ENCODE data around the gene SLC26A8. TPM values are rescaled to one million over a fixed set of nuclear protein-coding genes. Genes with fewer than 3 reads are reported as not detected.
"Not testable (repeated sequence)": the region's sequence is repeated elsewhere in the genome, so short reads cannot be mapped to it uniquely, and the experiment has no call there.

Gene SLC26A8
- total and polyA plus RNA-seq, 3 experiments from 2014 or later: not detected

GRCh38 chr6:35988047-35988446 lies 36.4 kb downstream of the SLC26A8 start:
- peaks cover 4 to 10% of the 10 kb centered on the region in 2 donors for H3K27me3 Mint-ChIP-seq
- H3K4me1 ChIP-seq (ENCODE audit: insufficient read depth, low read length); H3K36me3 Mint-ChIP-seq; H3K27ac Mint-ChIP-seq; H3K9me3 ChIP-seq (ENCODE audit: low read length); H3K9me3 Mint-ChIP-seq; H3K4me1 Mint-ChIP-seq; DNase-seq; POLR2A ChIA-PET; H3K27me3 ChIP-seq (ENCODE audit: insufficient read depth, low read length, poor library complexity, severe bottlenecking); H3K4me3 Mint-ChIP-seq; H3K36me3 ChIP-seq (ENCODE audit: insufficient read depth, low read length); H3K4me3 ChIP-seq (ENCODE audit: low read length); H3K27ac ChIP-seq (ENCODE audit: low read depth, low read length); CTCF ChIA-PET: not testable (repeated sequence)

- Histone ChIP-seq H3K4me1 (ENCODE audit: insufficient read depth, low read length) (no peaks in the 10 kb centered on the region), H3K4me3 (ENCODE audit: low read length) (no peak overlapping the region), H3K9me3 (ENCODE audit: low read length) (no peaks in the 10 kb centered on the region), H3K36me3 (ENCODE audit: insufficient read depth, low read length) (no peaks in the 10 kb centered on the region), H3K27me3 (ENCODE audit: insufficient read depth, low read length, poor library complexity, severe bottlenecking) (no peaks in the 10 kb centered on the region), H3K27ac (ENCODE audit: low read depth, low read length) (no peak overlapping the region)
- CTCF ChIA-PET: no interaction called here
- peaks cover 0 to 2% (median 0%) of the 10 kb centered on the region in 5 donors for H3K9me3 Mint-ChIP-seq
- no peak overlapping the region for H3K4me3 Mint-ChIP-seq
- POLR2A ChIA-PET: no interaction called here
- no peak overlapping the region for H3K27ac Mint-ChIP-seq
- DNase-seq: no peak
- peaks cover 4 to 15% of the 10 kb centered on the region in 2 donors for H3K27me3 Mint-ChIP-seq
- H3K4me1 Mint-ChIP-seq: no peaks in the 10 kb centered on the region
- H3K36me3 Mint-ChIP-seq: peaks cover 0 to 3% (median 2%) of the 10 kb centered on the region in 3 donors
Measured at GRCh38 chr6:35984701-35985100, 39.7 kb downstream of the SLC26A8 start.

- Mint-ChIP-seq H3K4me1 (no peaks in the 10 kb centered on the region), H3K27me3 (peaks cover 5 to 18% of the 10 kb centered on the region in 2 donors), H3K27ac (no peak overlapping the region), H3K4me3 (no peak overlapping the region), H3K9me3 (peaks cover 0 to 2% (median 0%) of the 10 kb centered on the region in 5 donors), H3K36me3 (no peaks in the 10 kb centered on the region)
- no peaks in the 10 kb centered on the region for H3K27me3 ChIP-seq (ENCODE audit: insufficient read depth, low read length, poor library complexity, severe bottlenecking)
- H3K9me3 ChIP-seq (ENCODE audit: low read length): no peaks in the 10 kb centered on the region
- H3K36me3 ChIP-seq (ENCODE audit: insufficient read depth, low read length): no peaks in the 10 kb centered on the region
- POLR2A ChIA-PET: no interaction called here
- no peak for DNase-seq
- no peak overlapping the region for H3K4me3 ChIP-seq (ENCODE audit: low read length)
- no peak overlapping the region for H3K27ac ChIP-seq (ENCODE audit: low read depth, low read length)
- no peaks in the 10 kb centered on the region for H3K4me1 ChIP-seq (ENCODE audit: insufficient read depth, low read length)
- CTCF ChIA-PET: no interaction called here
Measured at GRCh38 chr6:35980991-35981645, 43.3 kb downstream of the SLC26A8 start.

- H3K4me3 ChIP-seq (ENCODE audit: low read length); H3K27ac Mint-ChIP-seq; H3K9me3 ChIP-seq (ENCODE audit: low read length); H3K36me3 ChIP-seq (ENCODE audit: insufficient read depth, low read length); H3K4me1 ChIP-seq (ENCODE audit: insufficient read depth, low read length); H3K4me1 Mint-ChIP-seq; H3K27ac ChIP-seq (ENCODE audit: low read depth, low read length); H3K27me3 ChIP-seq (ENCODE audit: insufficient read depth, low read length, poor library complexity, severe bottlenecking); H3K36me3 Mint-ChIP-seq; DNase-seq; POLR2A ChIA-PET; H3K9me3 Mint-ChIP-seq; H3K4me3 Mint-ChIP-seq: not testable (repeated sequence)
- H3K27me3 Mint-ChIP-seq: peaks cover 4 to 18% of the 10 kb centered on the region in 2 donors
- CTCF ChIA-PET: interaction anchor here (0.8 kb wide), 1 partner anchor 24 kb away, joined by 3 read pairs; no protein-coding TSS in a partner anchor
Measured at GRCh38 chr6:35980126-35980525, 44.3 kb downstream of the SLC26A8 start.

- Mint-ChIP-seq H3K9me3 (no peaks in the 10 kb centered on the region), H3K36me3 (no peaks in the 10 kb centered on the region), H3K4me3 (no peak overlapping the region), H3K27ac (no peak overlapping the region), H3K27me3 (peaks cover 3 to 15% of the 10 kb centered on the region in 2 donors), H3K4me1 (no peaks in the 10 kb centered on the region)
- no peak for DNase-seq
- CTCF ChIA-PET: no interaction called here
- H3K4me1 ChIP-seq (ENCODE audit: insufficient read depth, low read length): no peaks in the 10 kb centered on the region
- POLR2A ChIA-PET: no interaction called here
- H3K27me3 ChIP-seq (ENCODE audit: insufficient read depth, low read length, poor library complexity, severe bottlenecking): no peaks in the 10 kb centered on the region
- no peaks in the 10 kb centered on the region for H3K36me3 ChIP-seq (ENCODE audit: insufficient read depth, low read length)
- H3K9me3 ChIP-seq (ENCODE audit: low read length): no peaks in the 10 kb centered on the region
- H3K27ac ChIP-seq (ENCODE audit: low read depth, low read length): no peak overlapping the region
- no peak overlapping the region for H3K4me3 ChIP-seq (ENCODE audit: low read length)
Measured at GRCh38 chr6:35977308-35977707, 47.1 kb downstream of the SLC26A8 start.

- H3K4me3 Mint-ChIP-seq: no peak overlapping the region
- no peak for DNase-seq
- ChIA-PET POLR2A (interaction anchor here (0.6 kb wide), 1 partner anchor 125 kb away, joined by 4 read pairs; no protein-coding TSS in a partner anchor), CTCF (no interaction called here)
- Histone ChIP-seq H3K36me3 (ENCODE audit: insufficient read depth, low read length) (no peaks in the 10 kb centered on the region), H3K4me1 (ENCODE audit: insufficient read depth, low read length) (no peaks in the 10 kb centered on the region), H3K27me3 (ENCODE audit: insufficient read depth, low read length, poor library complexity, severe bottlenecking) (no peaks in the 10 kb centered on the region), H3K27ac (ENCODE audit: low read depth, low read length) (no peak overlapping the region), H3K9me3 (ENCODE audit: low read length) (no peaks in the 10 kb centered on the region), H3K4me3 (ENCODE audit: low read length) (no peak overlapping the region)
- H3K9me3 Mint-ChIP-seq: no peaks in the 10 kb centered on the region
- no peaks in the 10 kb centered on the region for H3K36me3 Mint-ChIP-seq
- no peaks in the 10 kb centered on the region for H3K4me1 Mint-ChIP-seq
- peaks cover 3 to 6% of the 10 kb centered on the region in 2 donors for H3K27me3 Mint-ChIP-seq
- H3K27ac Mint-ChIP-seq: no peak overlapping the region
Measured at GRCh38 chr6:35973670-35974222, 50.7 kb downstream of the SLC26A8 start.

- H3K9me3 Mint-ChIP-seq: no peaks in the 10 kb centered on the region
Measured at GRCh38 chr6:35972471-35973367, 51.7 kb downstream of the SLC26A8 start.

GRCh38 chr6:35970181-35970580 lies 54.3 kb downstream of the SLC26A8 start:
- Mint-ChIP-seq H3K27me3 (peaks cover 0 to 3% of the 10 kb centered on the region in 2 donors), H3K36me3 (no peaks in the 10 kb centered on the region), H3K9me3 (no peaks in the 10 kb centered on the region), H3K4me1 (no peaks in the 10 kb centered on the region), H3K27ac (no peak overlapping the region), H3K4me3 (no peak overlapping the region)
- CTCF ChIA-PET: no interaction called here
- Histone ChIP-seq H3K27me3 (ENCODE audit: insufficient read depth, low read length, poor library complexity, severe bottlenecking) (no peaks in the 10 kb centered on the region), H3K9me3 (ENCODE audit: low read length) (no peaks in the 10 kb centered on the region), H3K27ac (ENCODE audit: low read depth, low read length) (no peak overlapping the region), H3K36me3 (ENCODE audit: insufficient read depth, low read length) (no peaks in the 10 kb centered on the region), H3K4me1 (ENCODE audit: insufficient read depth, low read length) (no peaks in the 10 kb centered on the region), H3K4me3 (ENCODE audit: low read length) (no peak overlapping the region)
- DNase-seq: no peak
- POLR2A ChIA-PET: no interaction called here

More at GRCh38 chr6:35972471-35973367, 51.7 kb downstream of the SLC26A8 start:
- Histone ChIP-seq H3K4me3 (ENCODE audit: low read length) (no peak overlapping the region), H3K4me1 (ENCODE audit: insufficient read depth, low read length) (no peaks in the 10 kb centered on the region), H3K27ac (ENCODE audit: low read depth, low read length) (no peak overlapping the region), H3K36me3 (ENCODE audit: insufficient read depth, low read length) (no peaks in the 10 kb centered on the region), H3K9me3 (ENCODE audit: low read length) (no peaks in the 10 kb centered on the region), H3K27me3 (ENCODE audit: insufficient read depth, low read length, poor library complexity, severe bottlenecking) (no peaks in the 10 kb centered on the region)
- Mint-ChIP-seq H3K27ac (no peak overlapping the region), H3K36me3 (no peaks in the 10 kb centered on the region), H3K27me3 (peaks cover 0 to 6% of the 10 kb centered on the region in 2 donors), H3K4me1 (no peaks in the 10 kb centered on the region), H3K4me3 (no peak overlapping the region)
- POLR2A ChIA-PET: no interaction called here
- no peak for DNase-seq
- CTCF ChIA-PET: no interaction called here

Data from CD8-positive, alpha-beta memory T cell (primary cell).